Measurements from ENCODE around the gene TAF5L. TPM values are rescaled to one million over a fixed set of nuclear protein-coding genes. Genes with fewer than 3 reads are reported as not detected.
A peak's percentile ranks its signal among the peaks of the same experiment; 100 is the strongest.

TAF5L gene
- total and polyA plus RNA-seq, 2 of the 8 experiments (the other 6 are each of a cell fraction or from before 2014, with no cell fraction given) = 17.7 to 23.3 TPM

GRCh38 chr1:229558460-229559335 is 67.2 kb downstream of the TAF5L start, which contains the start of gene ABCB10 (continued):
- TF ChIP-seq CHD7 (IDR thresholded peaks at IDR 0.05; ENCODE audit: insufficient replicate concordance, low read length) = no peak
- TF ChIP-seq TAF1 (IDR thresholded peaks at IDR 0.05; ENCODE audit: low read depth, low read length) = no peak; the same call in 1 of the 2 replicates
- no peak for TF ChIP-seq ZNF274 (IDR thresholded peaks at IDR 0.05; ENCODE audit: borderline replicate concordance, extremely low read depth, low read length)
- no peak for TF ChIP-seq HDAC6 (IDR thresholded peaks at IDR 0.05; ENCODE audit: low read depth, low read length)
- TF ChIP-seq, protein P1, sequence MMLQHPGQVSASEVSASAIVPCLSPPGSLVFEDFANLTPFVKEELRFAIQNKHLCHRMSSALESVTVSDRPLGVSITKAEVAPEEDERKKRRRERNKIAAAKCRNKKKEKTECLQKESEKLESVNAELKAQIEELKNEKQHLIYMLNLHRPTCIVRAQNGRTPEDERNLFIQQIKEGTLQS (IDR thresholded peaks at IDR 0.05; ENCODE audit: insufficient read depth, low read depth, low read length) = 0 out of 2 replicates have a peak, but pooled peaks have one; percentile 12
- no peak for TF ChIP-seq FOSL1 (IDR thresholded peaks at IDR 0.05; ENCODE audit: insufficient read depth, low read depth, low read length)
- TF ChIP-seq, protein P2, sequence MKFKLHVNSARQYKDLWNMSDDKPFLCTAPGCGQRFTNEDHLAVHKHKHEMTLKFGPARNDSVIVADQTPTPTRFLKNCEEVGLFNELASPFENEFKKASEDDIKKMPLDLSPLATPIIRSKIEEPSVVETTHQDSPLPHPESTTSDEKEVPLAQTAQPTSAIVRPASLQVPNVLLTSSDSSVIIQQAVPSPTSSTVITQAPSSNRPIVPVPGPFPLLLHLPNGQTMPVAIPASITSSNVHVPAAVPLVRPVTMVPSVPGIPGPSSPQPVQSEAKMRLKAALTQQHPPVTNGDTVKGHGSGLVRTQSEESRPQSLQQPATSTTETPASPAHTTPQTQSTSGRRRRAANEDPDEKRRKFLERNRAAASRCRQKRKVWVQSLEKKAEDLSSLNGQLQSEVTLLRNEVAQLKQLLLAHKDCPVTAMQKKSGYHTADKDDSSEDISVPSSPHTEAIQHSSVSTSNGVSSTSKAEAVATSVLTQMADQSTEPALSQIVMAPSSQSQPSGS (IDR thresholded peaks at IDR 0.05; ENCODE audit: low read length) = no peak
